ENCODE measurements around the gene SORCS3. TPM values are rescaled to one million over a fixed set of nuclear protein-coding genes. Genes with fewer than 3 reads are reported as not detected.

SORCS3 gene
- total RNA-seq, 1 donor from 2014 or later = 1.00 TPM

DNA sequence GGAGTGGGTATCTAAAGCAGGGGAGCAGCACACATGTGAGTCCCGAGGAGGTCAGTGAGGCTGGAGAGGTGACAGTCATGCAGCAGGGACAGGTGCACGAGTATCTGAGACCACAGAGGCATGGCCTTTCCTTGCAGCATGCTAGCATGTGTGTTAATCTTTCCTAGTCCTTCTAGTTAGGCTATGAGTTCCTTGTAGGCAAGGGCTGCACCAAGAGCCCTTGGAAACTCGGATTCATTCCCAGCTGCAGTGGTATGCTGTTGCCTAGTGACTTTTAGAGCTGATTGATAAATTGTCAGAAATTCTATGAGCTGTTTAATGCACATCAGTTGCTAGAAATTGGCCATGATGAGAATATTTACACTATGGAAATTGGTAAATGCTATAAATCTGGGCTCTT, 132.0 kb downstream of the SORCS3 start:
- no peaks in the 10 kb centered on the region for H3K36me3 Mint-ChIP-seq (ENCODE audit: low read depth, unreplicated experiment)
- DNase-seq (ENCODE audit: low read depth) (no peak), FAIRE-seq (no peak)
- Histone ChIP-seq H3K79me2 (ENCODE audit: insufficient read depth, low read length) (no peaks in the 10 kb centered on the region), H3K4me1 (ENCODE audit: insufficient read depth, low read length) (no peaks in the 10 kb centered on the region), H3K4me2 (ENCODE audit: low read length) (no peak overlapping the region), H2AFZ (ENCODE audit: low read depth, low read length) (no peak overlapping the region), H4K20me1 (ENCODE audit: insufficient read depth, low read length) (no peaks in the 10 kb centered on the region), H3K36me3 (ENCODE audit: insufficient read depth, low read length) (no peaks in the 10 kb centered on the region), H3K9me3 (ENCODE audit: insufficient read depth, low read depth, low read length) (peaks cover 2% of the 10 kb centered on the region), H3K4me3 (ENCODE audit: insufficient read depth, low read depth, low read length) (no peak overlapping the region), H3K9ac (ENCODE audit: low read length) (no peak overlapping the region), H3K27me3 (ENCODE audit: insufficient read depth, low read length) (no peaks in the 10 kb centered on the region), H3K27ac (ENCODE audit: low read depth, low read length) (no peak overlapping the region)
- H3K27ac Mint-ChIP-seq (ENCODE audit: unreplicated experiment) = no peak overlapping the region
- H3K4me1 Mint-ChIP-seq (ENCODE audit: low read depth, unreplicated experiment) = peaks cover 2% of the 10 kb centered on the region
- H3K4me3 Mint-ChIP-seq (ENCODE audit: unreplicated experiment) = no peak overlapping the region
- peaks cover 4% of the 10 kb centered on the region for H3K9me3 Mint-ChIP-seq (ENCODE audit: unreplicated experiment)
- TF ChIP-seq EZH2 (IDR thresholded peaks at IDR 0.05; ENCODE audit: insufficient read depth, low read length) = no peak
- TF ChIP-seq, protein P1, sequence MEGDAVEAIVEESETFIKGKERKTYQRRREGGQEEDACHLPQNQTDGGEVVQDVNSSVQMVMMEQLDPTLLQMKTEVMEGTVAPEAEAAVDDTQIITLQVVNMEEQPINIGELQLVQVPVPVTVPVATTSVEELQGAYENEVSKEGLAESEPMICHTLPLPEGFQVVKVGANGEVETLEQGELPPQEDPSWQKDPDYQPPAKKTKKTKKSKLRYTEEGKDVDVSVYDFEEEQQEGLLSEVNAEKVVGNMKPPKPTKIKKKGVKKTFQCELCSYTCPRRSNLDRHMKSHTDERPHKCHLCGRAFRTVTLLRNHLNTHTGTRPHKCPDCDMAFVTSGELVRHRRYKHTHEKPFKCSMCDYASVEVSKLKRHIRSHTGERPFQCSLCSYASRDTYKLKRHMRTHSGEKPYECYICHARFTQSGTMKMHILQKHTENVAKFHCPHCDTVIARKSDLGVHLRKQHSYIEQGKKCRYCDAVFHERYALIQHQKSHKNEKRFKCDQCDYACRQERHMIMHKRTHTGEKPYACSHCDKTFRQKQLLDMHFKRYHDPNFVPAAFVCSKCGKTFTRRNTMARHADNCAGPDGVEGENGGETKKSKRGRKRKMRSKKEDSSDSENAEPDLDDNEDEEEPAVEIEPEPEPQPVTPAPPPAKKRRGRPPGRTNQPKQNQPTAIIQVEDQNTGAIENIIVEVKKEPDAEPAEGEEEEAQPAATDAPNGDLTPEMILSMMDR (IDR thresholded peaks at IDR 0.05; ENCODE audit: insufficient read depth, low read depth, low read length) = no peak
- peaks cover 55% of the 10 kb centered on the region for H3K27me3 Mint-ChIP-seq (ENCODE audit: low read depth, unreplicated experiment)

- Histone ChIP-seq H4K20me1 (ENCODE audit: insufficient read depth, low read length) (no peaks in the 10 kb centered on the region), H3K9ac (ENCODE audit: low read length) (no peak overlapping the region), H3K79me2 (ENCODE audit: insufficient read depth, low read length) (no peaks in the 10 kb centered on the region), H3K4me2 (ENCODE audit: low read length) (no peak overlapping the region), H3K9me3 (ENCODE audit: insufficient read depth, low read depth, low read length) (peaks cover 2% of the 10 kb centered on the region), H3K36me3 (ENCODE audit: insufficient read depth, low read length) (no peaks in the 10 kb centered on the region), H3K27ac (ENCODE audit: low read depth, low read length) (no peak overlapping the region), H3K4me1 (ENCODE audit: insufficient read depth, low read length) (no peaks in the 10 kb centered on the region), H3K4me3 (ENCODE audit: insufficient read depth, low read depth, low read length) (no peak overlapping the region), H3K27me3 (ENCODE audit: insufficient read depth, low read length) (no peaks in the 10 kb centered on the region), H2AFZ (ENCODE audit: low read depth, low read length) (no peak overlapping the region)
- TF ChIP-seq EZH2 (IDR thresholded peaks at IDR 0.05; ENCODE audit: insufficient read depth, low read length) = no peak
- TF ChIP-seq, protein P1 (IDR thresholded peaks at IDR 0.05; ENCODE audit: insufficient read depth, low read depth, low read length) = no peak
- Mint-ChIP-seq H3K4me3 (ENCODE audit: unreplicated experiment) (no peak overlapping the region), H3K36me3 (ENCODE audit: low read depth, unreplicated experiment) (no peaks in the 10 kb centered on the region), H3K9me3 (ENCODE audit: unreplicated experiment) (peaks cover 4% of the 10 kb centered on the region), H3K27me3 (ENCODE audit: low read depth, unreplicated experiment) (peaks cover 49% of the 10 kb centered on the region), H3K27ac (ENCODE audit: unreplicated experiment) (no peak overlapping the region), H3K4me1 (ENCODE audit: low read depth, unreplicated experiment) (peaks cover 2% of the 10 kb centered on the region)
- DNase-seq (ENCODE audit: low read depth) = no peak
- FAIRE-seq = no peak
Observed at GRCh38 chr10:104774234-104774633, 133.1 kb downstream of the SORCS3 start.

- no peak overlapping the region for H3K27ac Mint-ChIP-seq (ENCODE audit: unreplicated experiment)
- DNase-seq (ENCODE audit: low read depth) = no peak
- H3K27me3 ChIP-seq (ENCODE audit: insufficient read depth, low read length) = no peaks in the 10 kb centered on the region
Observed at GRCh38 chr10:104777086-104777799, 136.2 kb downstream of the SORCS3 start.

More at GRCh38 chr10:104777086-104777799, 136.2 kb downstream of the SORCS3 start:
- no peaks in the 10 kb centered on the region for H4K20me1 ChIP-seq (ENCODE audit: insufficient read depth, low read length)
- peaks cover 5% of the 10 kb centered on the region for H3K9me3 ChIP-seq (ENCODE audit: insufficient read depth, low read depth, low read length)
- no peak for TF ChIP-seq EZH2 (IDR thresholded peaks at IDR 0.05; ENCODE audit: insufficient read depth, low read length)
- TF ChIP-seq, protein P1 (IDR thresholded peaks at IDR 0.05; ENCODE audit: insufficient read depth, low read depth, low read length) = no peak
- H3K4me1 ChIP-seq (ENCODE audit: insufficient read depth, low read length) = no peaks in the 10 kb centered on the region
- H3K36me3 ChIP-seq (ENCODE audit: insufficient read depth, low read length) = no peaks in the 10 kb centered on the region
- Mint-ChIP-seq H3K9me3 (ENCODE audit: unreplicated experiment) (peaks cover 7% of the 10 kb centered on the region), H3K27me3 (ENCODE audit: low read depth, unreplicated experiment) (peaks cover 41% of the 10 kb centered on the region), H3K36me3 (ENCODE audit: low read depth, unreplicated experiment) (no peaks in the 10 kb centered on the region), H3K4me3 (ENCODE audit: unreplicated experiment) (no peak overlapping the region), H3K4me1 (ENCODE audit: low read depth, unreplicated experiment) (peaks cover 2% of the 10 kb centered on the region)
- H3K9ac ChIP-seq (ENCODE audit: low read length) = no peak overlapping the region
- H3K4me3 ChIP-seq (ENCODE audit: insufficient read depth, low read depth, low read length) = no peak overlapping the region
- H3K4me2 ChIP-seq (ENCODE audit: low read length) = no peak overlapping the region
- no peak overlapping the region for H3K27ac ChIP-seq (ENCODE audit: low read depth, low read length)
- H3K79me2 ChIP-seq (ENCODE audit: insufficient read depth, low read length) = no peaks in the 10 kb centered on the region
- H2AFZ ChIP-seq (ENCODE audit: low read depth, low read length) = no peak overlapping the region
- FAIRE-seq = no peak
